ENCODE measurements around the gene CYTH3. TPM values are rescaled to one million over a fixed set of nuclear protein-coding genes. Genes with fewer than 3 reads are reported as not detected.

The CYTH3 gene
- total and polyA plus RNA-seq, 2 of the 13 experiments (the other 11 are each of a cell fraction or from before 2014, with no cell fraction given): 3.1 to 3.8 TPM

- TF ChIP-seq ASH2L (IDR thresholded peaks at IDR 0.05; ENCODE audit: insufficient read length, low read depth, low read length) (peak; percentile 19), PREB (CRISPR knock-in tag; IDR thresholded peaks at IDR 0.05) (no peak), HNF1A (IDR thresholded peaks at IDR 0.05; ENCODE audit: low read depth) (no peak), HNF1A (CRISPR knock-in tag; IDR thresholded peaks at IDR 0.05; ENCODE audit: borderline replicate concordance) (no peak), ZNF180 (CRISPR knock-in tag; IDR thresholded peaks at IDR 0.05; ENCODE audit: borderline replicate concordance, low read depth) (no peak), BCL6 (CRISPR knock-in tag; IDR thresholded peaks at IDR 0.05) (no peak), AGO2 (optimal IDR thresholded peaks at IDR 0.05; ENCODE audit: low read depth, low read length) (no peak), ZNF709 (CRISPR knock-in tag; IDR thresholded peaks at IDR 0.05) (no peak), ZNF609 (CRISPR knock-in tag; IDR thresholded peaks at IDR 0.05; ENCODE audit: borderline replicate concordance) (no peak), ZKSCAN5 (CRISPR knock-in tag; IDR thresholded peaks at IDR 0.05) (no peak), ZNF230 (CRISPR knock-in tag; IDR thresholded peaks at IDR 0.05) (no peak), BATF2 (CRISPR knock-in tag; IDR thresholded peaks at IDR 0.05) (no peak)
These were observed 557 bp downstream of the CYTH3 start (continued) for GRCh38 chr7:6271694-6272440.
